Globus pallidus (tissue), 1 donor: ENCODE measurements around the gene SLC30A3.

ENCODE experiments used
- DNase-seq: peaks from one replicate; pipeline ENCODE4 v3.0.0-alpha.2; 2015; ENCODE audit warnings: low spot score

Gene SLC30A3

DNA sequence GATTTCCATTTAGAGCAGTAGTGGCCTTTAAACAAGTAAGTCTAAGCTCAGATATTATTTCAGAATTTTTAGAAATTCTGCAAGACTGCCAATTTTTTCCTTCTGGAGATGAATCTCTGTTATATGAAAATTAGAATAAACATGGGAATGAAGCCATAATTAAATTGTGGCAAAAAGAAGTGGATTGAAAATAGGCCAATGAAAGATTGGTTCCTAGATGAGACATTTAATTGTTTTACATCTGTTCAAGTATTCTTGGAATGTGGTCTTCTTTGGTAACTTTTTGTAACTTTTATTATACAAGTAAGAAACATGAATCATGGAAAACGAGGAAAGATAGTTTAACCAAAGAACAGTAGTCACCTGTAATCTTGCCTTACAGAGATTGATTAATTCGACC lies 35.3 kb downstream of the SLC30A3 start:
- no peak for DNase-seq

DNA sequence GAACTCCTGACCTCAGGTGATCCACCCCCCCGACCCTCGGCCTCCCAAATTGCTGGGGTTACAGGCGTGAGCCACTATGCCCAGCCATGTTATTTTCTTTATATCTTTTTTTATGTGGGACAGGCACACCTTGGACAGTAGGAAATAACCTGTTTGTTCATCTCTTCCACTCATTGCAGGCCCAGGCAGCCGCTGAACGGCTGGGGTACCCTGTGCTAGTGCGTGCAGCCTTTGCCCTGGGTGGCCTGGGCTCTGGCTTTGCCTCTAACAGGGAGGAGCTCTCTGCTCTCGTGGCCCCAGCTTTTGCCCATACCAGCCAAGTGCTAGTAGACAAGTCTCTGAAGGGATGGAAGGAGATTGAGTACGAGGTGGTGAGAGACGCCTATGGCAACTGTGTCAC lies 37.3 kb downstream of the SLC30A3 start:
- no peak for DNase-seq

DNA sequence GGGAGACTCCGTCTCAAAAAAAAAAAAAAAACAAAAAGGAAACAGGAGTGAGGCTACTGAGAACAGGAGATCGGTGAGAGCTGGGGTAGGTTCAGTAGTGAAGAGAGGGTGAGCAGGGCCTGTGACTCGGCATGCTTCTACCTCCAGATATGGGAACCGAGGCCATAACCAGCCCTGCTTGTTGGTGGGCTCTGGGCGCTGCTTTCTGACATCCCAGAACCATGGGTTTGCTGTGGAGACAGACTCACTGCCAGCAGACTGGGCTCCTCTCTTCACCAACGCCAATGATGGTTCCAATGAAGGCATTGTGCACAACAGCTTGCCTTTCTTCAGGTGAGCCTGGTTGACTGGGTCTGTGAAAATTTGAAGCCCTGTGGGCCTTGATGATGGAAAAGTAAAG lies 39.4 kb downstream of the SLC30A3 start:
- DNase-seq: no peak

DNA sequence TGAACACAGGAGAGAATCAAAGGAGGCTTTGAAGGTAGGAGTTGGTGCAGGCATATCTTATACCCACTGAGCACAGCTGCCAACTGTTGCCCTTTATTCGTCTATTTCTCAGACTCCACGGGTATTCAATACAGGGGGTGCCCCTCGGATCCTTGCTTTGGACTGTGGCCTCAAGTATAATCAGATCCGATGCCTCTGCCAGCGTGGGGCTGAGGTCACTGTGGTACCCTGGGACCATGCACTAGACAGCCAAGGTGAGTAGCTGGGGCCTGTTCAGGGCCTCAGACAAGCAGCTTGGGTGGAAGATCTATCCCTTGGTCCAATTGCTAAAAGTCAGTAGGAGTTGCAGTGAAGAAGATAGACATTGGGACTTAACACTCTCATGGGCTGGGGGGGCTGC lies 40.4 kb downstream of the SLC30A3 start:
- no peak for DNase-seq

DNA sequence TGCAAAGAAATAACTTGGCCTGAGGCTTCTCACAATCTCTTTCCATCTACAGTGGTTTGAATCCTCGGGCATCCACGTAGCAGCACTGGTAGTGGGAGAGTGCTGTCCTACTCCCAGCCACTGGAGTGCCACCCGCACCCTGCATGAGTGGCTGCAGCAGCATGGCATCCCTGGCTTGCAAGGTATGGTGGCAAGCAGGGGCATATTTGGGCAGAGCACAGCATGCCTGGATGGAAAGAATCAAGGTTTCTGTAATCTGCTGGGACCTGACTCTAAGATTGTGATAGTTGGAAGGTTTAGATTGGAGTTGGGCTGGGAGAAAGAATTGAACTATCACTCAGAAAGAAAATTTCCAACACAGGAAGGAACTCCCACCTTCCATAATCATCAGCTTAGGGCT lies 41.7 kb downstream of the SLC30A3 start:
- DNase-seq: no peak

DNA sequence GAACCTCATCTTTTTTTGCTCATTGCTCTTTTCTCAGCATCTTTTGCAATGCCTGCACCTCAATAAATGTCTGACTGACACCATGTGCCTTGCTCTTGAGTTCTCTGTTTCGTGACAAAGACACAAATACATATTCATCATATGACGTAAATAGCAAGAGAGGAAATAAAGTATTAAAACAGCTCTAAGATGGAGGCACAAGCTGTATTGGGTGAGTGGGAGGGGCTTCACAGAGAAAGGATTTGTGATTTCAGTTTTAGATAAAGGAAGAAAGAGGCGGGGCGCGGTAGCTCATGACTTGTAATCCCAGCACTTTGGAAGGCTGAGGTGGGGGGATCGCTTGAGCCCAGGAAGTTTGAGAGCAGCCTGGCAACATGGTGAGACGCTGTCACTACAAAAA lies 42.8 kb downstream of the SLC30A3 start:
- no peak for DNase-seq

DNA sequence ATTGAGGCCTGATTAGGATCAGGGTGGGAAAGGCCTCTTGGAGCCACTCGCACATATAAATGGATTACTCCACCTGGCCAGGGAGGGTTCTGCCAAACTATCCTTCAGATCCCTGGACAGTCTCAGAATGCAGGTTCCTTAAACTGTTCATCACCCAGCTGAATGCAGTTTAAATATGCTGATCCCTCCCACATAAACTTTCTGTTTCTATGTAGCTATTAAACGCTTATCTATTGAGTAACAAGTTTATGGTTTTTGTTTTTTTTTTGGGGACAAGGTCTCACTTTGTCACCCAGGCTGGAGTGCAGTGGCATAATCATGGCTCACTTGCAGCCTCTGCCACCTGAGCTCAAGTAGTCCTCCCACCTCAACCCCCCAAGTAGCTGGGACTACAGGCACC lies 43.8 kb downstream of the SLC30A3 start:
- DNase-seq: no peak

DNA sequence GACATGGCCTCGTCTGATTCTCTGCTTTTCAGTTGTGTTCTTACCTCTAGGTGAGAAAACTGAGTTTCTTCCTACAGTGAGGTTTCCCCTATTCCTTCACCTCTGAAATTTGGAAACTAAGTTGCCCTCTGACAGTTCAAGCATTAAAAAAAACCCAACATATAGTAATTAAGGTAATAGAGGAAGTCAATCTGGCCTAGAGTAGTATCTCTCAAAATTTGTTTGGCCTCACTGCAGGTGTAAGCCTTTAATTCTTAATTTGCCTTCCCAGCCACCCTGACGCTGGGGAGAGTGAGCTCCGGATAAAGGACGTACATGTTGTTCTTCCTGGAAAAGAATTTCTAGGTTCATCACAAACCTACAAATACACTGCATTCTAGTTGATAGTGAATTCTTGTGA lies 44.2 kb downstream of the SLC30A3 start:
- DNase-seq: no peak

DNA sequence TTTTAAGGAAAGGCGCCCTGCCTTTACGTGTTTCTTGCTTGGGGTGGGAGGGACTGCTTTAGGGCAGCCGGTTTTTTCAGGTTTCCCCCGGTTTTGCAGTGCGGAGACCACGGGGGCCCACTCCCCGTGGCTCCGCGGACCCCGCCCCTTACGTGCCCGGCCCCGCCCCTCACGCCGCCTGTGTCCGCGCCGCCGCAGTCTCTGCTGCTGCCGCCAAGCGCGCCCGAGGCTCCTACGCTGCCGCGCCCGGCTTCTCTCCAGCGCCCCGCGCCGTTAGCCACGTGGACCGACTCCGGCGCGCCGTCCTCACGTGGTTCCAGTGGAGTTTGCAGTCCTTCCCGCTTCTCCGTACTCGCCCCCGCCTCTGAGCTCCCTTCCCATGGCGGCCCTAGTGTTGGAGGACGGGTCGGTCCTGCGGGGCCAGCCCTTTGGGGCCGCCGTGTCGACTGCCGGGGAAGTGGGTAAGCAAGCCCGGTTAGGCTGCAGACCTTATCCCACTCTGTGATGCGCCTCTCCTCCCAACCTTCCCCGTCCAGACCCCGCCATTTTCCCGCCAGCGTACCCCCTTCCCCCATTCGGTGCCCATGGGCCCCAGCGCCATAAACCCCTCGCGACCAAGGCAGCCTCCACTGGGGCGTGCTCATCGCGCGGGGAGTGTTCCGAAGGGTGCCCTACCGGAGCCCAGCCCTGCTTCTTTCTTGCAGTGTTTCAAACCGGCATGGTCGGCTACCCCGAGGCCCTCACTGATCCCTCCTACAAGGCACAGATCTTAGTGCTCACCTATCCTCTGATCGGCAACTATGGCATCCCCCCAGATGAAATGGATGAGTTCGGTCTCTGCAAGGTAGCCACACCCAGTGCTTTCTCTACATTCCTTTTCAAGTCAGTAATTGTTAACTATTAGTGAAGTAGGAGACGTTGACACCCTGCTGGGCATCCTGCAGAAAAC lies 45.4 kb downstream of the SLC30A3 start, which contains the start of gene CAD:
Gene CAD, plus strand, starts transcription at position 197 of the 949 bp plus-strand sequence. Its CDS starts 183 bp downstream, at position 380.
- DNase-seq: peak; percentile 78

DNA sequence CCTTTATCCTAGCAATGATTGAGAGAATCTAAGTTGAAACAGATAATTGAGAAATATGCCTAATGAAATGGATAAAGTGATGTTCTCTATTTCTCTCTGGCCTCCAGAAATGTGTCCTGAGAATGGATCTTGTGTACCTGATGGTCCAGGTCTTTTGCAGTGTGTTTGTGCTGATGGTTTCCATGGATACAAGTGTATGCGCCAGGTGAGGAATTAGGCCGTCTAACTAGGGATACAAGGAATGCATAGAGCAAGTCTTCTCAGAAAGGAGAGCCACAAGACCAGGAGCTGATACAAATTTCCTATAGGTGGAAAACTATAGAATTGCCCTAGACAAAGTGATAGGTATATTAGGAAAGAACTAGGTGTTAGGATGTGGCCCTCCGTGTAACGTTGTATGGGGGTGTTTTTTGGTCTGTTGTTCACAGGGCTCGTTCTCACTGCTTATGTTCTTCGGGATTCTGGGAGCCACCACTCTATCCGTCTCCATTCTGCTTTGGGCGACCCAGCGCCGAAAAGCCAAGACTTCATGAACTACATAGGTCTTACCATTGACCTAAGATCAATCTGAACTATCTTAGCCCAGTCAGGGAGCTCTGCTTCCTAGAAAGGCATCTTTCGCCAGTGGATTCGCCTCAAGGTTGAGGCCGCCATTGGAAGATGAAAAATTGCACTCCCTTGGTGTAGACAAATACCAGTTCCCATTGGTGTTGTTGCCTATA lies 46.3 kb downstream of the SLC30A3 start:
- DNase-seq: no peak

DNA sequence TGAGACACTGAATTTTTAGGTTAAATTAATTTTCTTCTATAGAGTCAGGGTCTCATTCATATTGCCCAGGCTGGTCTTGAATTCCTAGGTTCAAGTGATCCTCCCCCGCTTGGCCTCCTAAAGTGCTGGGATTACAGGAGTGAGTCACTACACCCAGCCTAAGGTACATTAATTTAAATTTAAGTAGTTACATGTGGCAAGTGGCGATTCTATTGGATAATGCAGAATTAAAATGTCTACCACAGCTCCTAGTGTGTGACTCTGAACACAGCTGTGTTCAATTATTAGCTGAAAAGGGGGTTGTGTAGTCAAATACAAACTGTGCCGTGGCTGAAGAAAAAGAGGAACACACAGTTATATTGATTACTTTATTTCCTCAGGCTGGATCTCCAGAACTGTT lies 47.9 kb downstream of the SLC30A3 start:
- no peak for DNase-seq

DNA sequence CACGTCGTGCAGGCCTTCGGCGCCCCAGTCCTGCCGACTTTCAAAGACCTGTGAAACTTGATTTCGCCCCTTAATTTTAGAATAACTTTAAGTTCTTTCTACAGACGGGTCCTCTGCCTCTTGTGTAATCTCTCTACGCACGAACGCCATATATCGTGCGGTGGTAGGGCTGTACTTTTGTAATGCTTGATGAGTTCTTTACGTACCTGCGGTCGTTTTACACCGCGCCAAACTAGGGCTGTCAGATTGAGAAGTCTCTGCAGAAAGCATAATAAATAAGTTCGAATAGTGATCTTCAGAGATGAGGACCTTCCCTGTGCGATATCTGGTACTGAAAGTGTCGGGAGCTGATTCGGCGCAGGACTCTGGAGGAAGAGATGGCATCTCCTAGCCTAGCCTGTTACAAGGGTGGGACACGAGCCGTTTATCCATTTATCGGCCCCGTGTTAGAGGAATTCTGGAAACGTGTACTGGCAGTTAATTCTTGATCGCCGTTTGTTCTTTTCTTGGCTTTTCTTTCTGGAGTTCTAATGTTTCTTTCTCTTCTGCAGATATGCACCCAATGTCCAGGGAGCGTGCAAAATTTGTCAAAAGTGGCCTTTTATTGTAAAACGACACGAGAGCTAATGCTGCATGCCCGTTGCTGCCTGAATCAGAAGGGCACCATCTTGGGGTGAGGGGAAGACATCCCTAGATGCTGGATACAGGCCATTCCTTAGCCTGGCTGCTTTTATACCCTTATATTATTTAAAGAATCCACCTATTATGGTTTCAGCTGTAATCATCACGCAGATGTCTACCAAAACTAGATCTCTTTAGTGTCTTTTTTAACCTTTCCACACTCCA lies 50.0 kb downstream of the SLC30A3 start:
- DNase-seq: no peak

DNA sequence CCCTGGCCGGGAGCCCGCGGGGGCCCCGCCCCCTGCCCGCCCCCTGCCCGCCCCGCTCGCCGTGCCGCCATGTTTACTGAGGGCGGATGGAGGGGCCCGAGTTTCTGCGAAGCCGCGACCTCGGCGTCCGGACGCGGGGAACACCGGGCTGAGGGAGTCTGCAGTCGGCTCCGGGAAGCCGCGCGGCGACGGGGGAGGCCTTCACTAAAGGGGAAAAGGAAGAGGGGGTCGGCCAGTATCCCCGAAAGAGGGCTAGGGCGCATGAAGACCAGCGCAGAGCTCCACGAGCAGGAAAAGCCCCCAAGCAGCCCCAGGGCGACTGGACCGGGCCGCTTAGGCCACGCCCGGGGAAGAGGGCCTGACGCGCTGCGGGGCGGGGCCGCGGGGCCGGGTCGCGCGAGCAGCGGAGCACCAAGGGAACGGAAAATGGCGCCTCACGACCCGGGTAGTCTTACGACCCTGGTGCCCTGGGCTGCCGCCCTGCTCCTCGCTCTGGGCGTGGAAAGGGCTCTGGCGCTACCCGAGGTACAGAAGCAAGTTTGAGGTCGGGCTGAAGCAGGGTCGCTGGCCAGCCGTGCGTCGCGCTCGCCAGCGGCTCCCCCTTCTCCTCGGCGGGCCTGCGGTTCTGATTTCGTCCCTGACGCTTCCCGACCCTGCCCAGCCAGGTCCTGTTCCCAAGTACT lies 50.8 kb downstream of the SLC30A3 start, which contains the start of the genes ATRAID and SLC5A6:
Gene ATRAID, plus strand, starts transcription at position 99 of the 683 bp plus-strand sequence. Its CDS starts 328 bp downstream, at position 427.
Gene SLC5A6, minus strand, starts transcription at position 326 of the 683 bp plus-strand sequence. CDS start 4,618 bp downstream, outside the sequence.
- DNase-seq: peak; percentile 91

DNA sequence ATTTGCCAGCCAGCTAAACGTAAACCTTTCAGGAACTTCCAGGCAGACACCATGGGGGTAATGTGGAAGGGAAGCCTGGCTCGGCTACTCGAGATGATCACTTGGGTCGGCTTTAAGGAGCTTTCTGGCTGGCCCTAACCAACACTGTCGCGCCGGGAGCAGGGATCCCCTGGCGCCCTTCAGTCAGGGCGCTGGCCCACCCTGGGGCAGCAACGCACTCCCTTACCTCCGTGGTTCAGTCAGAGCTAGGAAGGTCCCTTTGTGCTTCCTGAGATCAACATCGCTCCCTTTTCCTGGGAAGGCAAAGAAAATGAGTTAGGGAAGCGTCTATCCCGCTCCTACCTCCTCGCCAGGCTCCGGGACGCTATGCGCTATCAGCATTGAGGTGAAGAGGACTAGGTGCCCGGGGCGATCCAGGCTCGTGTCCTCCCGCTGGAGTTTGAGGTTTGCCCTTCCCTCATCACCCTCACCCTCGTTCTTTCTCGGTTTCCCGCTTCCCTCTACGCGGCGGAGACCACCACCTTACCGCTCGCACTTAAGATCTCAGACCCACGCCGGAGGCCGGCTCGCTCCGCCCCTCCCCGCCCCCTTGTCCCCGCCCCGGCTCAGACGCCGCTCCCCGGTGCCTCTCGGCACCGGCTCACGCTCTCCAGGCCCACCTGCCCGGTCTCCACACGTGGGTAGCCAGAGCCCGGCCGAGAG lies 51.5 kb downstream of the SLC30A3 start:
- no peak for DNase-seq

DNA sequence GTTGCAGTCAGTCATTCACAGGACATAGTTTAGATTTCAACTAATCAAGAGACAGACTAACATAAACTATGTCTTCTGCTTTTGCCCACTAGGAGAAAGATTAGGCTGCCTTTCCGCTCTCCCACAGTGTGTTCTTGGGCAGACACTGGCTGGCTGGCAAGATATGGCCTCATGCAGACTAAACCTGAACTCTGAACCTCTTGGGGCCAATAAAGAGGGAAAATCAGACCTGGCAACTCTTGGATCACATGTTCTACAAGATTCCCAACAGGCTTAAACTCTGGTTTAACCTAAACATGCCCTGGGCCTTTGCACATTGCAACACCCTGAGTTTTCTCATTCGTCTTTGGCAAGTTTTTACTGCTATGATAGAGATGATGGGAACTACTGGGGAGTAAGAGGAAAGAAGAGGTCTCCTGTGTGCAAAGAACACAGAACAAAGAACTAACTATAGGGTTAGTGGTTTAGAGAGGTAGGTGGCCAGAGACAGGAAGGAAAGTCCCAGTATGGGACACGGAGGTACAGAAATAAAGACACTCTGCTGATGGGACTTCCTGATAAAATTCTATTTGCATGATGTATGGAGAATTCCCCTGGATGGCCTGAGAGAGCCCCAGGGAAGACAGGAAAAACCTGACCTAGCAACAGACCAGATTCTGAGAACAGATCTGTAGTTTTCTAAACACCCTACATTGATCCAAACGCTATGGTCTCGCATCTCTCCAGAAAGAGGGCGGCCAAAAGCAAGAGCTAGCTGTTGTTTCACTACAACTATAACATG lies 53.0 kb downstream of the SLC30A3 start:
- no peak for DNase-seq

DNA sequence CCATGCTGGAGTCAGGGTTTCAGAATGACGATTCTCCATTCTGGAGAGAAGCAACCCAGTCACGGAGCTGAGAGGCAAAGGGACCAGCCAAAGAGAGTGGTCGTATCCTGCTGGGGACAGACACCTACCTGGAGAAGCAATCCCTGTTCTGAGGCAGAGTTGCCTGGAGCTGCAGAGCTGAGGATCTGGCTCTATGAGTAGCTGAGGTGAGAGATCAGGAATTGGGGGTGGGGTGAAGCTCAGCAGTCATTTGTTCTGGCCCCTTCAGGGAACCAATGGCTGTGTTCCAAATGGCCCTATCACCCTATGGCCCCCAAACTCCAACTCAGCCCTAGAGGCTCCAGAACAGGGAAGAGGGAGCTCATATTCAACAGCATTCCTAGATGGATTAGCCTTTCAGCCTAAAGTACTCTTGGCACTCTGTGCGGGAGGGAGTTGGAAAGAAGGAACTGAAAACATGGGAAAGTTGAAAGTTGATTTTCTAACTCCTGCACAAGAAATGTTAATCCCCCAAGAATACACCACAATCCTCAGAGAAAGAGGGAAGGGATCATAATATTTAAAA lies 54.3 kb downstream of the SLC30A3 start:
- DNase-seq: no peak

DNA sequence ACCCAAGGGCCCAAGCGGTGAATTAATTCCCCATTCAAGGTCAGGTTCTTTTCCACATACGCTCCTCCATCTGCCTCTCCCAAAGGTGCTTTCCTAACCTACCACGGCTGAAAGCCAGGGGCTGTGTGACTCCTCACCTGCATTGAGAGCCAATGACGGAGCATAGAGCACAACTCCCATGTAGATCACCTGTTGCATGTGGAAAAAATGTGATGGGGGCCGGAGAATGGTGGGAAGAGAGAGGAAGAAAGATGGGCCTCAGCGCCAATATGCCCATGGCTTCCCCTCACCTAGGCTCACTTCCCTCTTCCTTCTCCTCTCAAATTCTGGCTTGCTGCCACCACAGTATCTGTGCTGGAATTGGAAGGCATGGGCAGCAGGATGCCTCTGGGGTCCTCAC lies 56.5 kb downstream of the SLC30A3 start:
- no peak for DNase-seq

DNA sequence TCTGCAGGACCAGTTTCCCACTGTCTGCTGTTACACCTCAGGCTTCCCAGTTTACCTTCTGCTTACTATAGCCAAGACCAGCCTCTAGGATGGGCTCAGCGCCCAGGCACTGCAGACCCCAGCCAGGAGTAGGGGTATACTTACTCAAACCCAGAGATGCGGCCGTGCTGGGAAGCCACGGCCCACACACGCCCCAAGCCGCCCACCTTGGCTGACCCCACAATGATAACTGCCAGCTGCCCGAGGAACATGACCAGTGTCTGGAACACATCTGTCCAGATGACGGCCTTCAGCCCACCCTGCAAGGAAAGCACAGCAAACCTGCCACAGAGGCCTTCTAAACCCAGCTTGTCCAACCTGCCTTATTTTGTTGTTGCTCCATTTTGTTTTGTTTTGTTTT lies 57.6 kb downstream of the SLC30A3 start:
- no peak for DNase-seq

DNA sequence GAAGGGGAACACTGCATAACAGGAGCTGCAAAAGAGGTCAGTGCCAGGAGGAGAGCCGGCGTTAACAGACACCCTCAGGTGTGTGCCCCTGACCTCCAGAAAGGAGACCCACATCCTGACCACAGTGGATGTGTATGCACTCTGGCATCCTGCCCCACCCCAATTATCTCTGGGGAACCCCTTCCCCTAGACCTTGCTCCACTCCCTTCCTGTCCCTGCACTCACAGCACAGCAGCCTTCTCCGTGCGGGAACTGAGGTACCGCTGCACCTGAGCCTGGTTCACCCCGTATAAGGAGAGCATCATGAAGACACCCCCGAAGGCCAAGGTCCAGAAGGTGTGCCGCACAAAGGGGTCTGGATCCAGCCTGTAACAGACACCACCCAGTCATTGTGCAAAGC lies 58.3 kb downstream of the SLC30A3 start:
- DNase-seq: no peak

DNA sequence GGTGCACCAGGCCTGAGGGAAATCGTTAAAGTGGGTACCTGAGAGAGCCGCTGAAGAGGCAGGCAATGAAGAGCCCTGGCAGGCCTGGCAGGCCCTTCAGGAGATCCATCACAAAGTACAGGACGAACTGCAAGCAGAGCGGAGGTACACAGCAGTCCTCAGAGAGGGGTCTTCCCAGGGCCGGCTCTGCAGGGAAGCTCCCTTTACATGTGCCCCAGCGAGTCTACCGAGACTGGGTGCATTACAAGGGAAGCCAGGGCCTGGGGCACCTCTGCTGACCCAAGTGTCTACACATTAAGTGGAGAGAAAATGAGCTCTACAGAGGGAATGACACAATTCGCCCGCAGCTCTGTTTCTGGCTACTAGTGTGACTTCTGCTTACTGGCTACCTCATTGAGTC lies 59.1 kb downstream of the SLC30A3 start:
- no peak for DNase-seq
